ENCODE measurements around the gene EIF4G1.

EIF4G1 gene

DNA sequence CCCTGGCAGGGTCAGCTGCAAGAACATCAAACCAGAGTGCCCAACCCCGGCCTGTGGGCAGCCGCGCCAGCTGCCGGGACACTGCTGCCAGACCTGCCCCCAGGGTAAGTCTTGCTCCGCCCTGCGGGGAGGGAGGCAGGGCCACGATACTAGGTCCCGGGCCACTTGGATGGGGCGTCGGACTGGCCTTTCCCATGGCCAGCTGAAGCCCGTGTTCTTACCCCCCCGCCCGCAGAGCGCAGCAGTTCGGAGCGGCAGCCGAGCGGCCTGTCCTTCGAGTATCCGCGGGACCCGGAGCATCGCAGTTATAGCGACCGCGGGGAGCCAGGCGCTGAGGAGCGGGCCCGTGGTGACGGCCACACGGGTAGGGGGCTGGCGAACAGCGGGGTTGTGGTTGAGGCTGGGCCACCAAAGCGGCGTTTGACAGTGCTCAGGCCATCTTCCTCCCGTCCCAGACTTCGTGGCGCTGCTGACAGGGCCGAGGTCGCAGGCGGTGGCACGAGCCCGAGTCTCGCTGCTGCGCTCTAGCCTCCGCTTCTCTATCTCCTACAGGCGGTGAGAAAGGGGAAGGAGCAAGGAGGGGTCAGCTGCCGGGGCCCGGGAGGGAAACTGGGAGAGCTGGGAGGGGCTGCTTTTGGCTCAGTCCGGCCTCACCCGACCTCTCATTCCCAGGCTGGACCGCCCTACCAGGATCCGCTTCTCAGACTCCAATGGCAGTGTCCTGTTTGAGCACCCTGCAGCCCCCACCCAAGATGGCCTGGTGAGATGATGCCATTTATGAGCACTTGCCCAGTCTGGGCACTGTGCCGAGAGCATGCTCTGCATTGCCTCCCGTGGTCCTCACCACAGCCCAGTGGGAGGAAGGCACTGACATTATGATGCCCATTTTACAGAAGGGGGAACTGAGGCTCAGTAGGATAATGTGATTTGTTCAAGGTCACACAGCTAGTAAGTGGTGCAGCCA lies 67.1 kb downstream of the EIF4G1 start:
- DNase-seq (ENCODE audit: extremely low spot score, insufficient read length, low read depth): no peak
- FAIRE-seq: no peak

- no peak for DNase-seq (ENCODE audit: extremely low spot score, insufficient read length, low read depth)
These were observed 68.1 kb downstream of the EIF4G1 start for GRCh38 chr3:184382326-184383032.

GRCh38 chr3:184383033-184383740 lies 68.8 kb downstream of the EIF4G1 start:
- no peak for DNase-seq (ENCODE audit: extremely low spot score, insufficient read length, low read depth)
- no peak for FAIRE-seq

More at GRCh38 chr3:184382326-184383032, 68.1 kb downstream of the EIF4G1 start:
- no peak for FAIRE-seq

DNA sequence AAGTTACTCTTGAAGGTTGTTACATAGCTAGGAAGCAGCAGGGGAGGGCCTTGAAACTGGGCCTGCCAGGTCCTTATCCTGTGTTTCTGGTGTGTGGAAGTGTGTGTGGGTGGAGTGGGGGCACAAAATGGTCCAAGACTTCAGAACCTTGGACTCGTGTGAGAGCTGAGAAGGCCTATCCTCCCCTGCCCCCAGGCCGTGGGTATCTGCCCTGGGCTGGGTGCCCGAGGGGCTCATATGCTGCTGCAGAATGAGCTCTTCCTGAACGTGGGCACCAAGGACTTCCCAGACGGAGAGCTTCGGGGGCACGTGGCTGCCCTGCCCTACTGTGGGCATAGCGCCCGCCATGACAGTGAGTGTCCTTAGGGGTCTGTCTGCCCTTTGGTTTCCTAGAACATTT lies 69.9 kb downstream of the EIF4G1 start:
- FAIRE-seq (no peak), DNase-seq (ENCODE audit: extremely low spot score, insufficient read length, low read depth) (no peak)

All from GM18507 (cell line).